Retina (tissue), 1 donor: ENCODE data around the gene PLSCR1.
"Not testable (repeated sequence)": the region's sequence is repeated elsewhere in the genome, so short reads cannot be mapped to it uniquely, and the experiment has no call there.

Source experiments
- DNase-seq: peaks from one replicate; pipeline ENCODE4 v3.0.0-alpha.2; 2016

The PLSCR1 gene

DNA sequence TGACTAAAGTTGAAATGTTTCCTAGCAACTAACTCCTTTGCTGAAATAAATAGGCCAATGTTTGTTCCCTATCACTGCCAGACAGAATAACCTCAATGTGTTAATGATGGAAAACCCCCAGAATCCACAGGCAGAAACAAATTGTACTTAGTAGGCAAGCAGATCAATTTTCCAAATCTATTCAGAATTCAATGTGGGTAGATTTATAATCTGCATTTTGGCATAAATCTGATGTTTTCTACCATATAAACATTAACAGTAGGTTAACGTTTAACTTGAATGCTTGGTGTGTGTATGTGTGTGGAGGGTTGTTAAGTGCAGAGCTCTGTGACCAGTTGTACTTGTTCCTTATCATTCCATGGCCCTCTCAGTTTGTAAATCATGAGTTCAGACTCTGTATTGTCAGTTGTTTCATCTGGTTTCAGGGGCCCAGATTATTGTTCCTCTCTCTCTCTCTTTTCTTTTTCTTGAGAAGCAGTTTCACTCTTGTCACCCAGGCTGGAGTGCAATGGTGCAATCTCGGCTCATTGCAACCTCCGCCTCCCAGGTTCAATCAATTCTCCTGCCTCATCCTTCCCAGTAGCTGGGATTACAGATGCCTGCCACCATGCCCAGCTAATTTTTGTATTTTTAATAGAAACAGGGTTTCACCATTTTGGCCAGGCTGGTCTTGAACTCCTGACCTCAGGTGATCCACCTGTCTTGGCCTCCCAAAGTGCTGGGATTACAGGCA, 32.8 kb downstream of the PLSCR1 start:
- DNase-seq: no peak

DNA sequence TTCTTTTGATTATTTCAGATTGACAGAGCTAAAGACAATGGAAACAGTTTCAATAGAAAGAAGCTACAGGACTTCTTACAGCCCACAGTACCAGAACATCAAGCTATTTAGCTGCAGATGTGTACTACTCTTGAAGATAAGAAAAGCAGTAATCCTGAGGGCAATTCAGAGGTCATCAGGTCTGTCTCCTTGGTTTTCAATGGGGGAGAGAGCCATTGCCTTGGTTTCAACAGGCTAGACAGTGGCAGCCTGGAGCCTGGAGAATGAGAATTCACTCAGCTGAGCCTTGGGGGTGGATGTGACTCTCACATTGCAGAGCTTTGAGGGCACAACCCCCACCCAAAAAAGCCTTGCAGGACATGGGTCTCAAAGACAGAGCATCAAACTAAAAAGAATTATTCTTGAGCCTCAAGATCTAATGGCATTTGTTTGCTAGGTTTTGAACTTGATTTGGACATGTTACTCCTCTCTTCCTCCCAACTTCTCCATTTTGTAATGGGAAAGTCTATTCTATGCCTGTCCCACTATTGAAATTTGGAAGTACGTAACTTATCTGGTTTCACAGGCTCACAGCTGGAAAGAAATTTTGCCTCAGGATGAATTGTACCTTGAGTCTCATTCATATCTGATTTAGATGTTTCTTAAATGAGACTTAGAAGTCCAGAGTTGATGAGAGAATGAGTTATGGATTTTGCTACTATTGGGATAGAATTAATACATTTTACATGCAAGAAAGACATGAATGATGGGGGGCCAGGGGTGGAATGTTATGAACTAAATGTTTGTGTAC, 36.9 kb downstream of the PLSCR1 start:
- DNase-seq: no peak

DNA sequence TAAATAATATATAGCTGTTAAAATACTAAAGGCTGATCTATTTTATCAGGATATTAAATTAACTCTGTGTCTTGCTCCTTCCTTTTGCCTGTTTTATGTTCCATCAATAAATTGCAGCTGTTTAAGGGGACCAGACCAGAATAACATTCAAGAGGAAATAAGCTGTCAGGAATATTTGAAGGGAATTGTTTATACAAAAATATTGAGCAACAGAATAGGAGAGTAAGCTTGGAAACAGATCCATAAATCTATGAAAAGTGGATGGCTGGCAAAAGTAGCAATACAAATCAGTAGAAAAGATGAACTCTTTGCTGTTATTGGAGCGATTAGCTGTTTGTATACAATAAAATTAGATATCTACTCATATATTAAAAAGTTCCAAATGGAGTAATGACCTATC, 38.9 kb downstream of the PLSCR1 start:
- DNase-seq: no peak

DNA sequence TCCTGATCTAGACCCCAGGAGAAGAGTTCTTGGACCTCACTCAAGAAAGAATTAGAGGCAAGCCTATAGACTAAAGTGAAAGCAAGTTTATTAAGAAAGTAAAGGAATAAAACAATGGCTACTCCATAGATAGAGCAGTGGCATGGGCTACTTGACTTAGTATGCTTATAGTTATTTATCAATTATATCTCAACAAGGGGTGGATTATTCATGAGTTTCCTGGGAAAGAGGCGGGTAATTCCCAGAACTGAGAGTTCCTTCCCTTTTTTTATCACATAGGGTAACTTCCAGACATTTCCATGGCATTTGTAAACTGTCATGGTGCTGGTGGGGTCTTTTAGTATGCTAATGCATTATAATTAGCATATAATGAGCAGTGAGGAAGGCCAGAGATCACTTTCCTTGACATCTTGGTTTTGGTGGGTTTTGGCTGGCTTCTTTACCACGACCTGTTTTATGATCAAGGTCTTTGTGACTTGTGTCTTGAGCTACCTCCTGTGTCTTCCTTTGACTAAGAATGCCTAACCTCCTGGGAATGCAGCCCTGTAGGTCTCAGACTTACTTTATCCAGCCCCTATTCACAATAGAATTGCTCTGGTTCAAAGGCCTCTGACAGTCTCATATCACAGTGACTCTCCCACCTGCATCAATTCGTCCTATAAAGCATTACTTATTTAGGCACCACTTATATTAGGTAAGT, 39.8 kb downstream of the PLSCR1 start:
- no peak for DNase-seq

DNA sequence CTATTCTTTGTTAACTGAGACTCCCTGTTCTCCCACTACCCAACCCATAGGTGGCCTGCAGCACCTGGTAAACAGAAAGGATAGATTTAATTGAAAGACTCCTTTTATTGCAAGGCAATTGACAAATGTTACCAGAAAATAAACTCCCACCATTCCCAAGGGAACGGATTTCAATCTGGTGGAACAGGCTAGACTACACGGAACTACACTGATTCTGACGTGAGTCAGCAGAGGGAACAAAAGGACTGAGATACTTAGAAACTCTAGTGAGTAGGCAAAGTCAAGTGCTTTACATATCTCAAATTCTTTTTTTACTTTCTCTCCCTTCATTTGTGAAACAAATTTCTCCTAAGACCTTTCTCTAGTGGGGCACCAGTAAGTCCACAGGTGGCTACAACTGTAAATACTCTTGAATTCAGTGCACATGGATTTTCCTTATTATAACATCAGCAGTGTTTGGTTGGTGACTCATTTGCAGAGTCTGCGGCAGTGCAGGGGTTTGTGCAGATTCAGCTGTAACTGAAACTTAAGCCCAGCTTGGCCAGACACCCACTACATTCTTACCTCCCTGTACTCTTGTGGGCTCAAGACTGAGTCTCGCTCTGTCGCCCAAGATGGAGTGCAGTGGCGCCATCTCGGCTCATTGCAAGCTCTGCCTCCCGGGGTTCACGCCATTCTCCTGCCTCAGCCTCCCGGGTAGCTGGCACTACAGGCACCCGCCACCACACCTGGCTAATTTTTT, 40.8 kb downstream of the PLSCR1 start:
- no peak for DNase-seq

DNA sequence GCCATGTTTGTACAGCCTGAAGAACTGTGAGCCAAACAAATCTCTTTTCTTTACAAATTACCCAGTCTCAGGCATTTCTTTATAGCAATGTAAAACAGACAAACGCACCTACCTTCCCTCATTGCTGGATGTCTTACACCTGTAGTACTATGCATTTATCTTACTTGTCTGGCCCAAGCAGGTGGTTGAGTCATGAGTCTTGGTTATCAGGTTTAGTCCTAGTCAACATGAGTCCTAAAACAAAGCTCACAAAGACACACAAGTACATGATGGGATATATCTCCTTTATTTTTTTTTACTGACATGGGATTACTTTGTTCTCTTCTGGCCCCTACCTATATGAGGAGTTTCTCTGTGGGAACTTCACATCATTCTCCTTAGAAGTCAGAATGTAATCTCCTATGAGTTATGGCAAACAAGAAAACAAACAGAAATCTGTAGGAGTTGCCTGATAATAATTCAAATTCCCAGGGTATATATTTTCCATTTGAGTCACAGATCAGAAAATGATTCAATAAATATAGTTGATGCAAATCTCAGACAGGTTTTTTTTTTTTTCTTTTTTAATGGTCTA, 41.4 kb downstream of the PLSCR1 start:
- no peak for DNase-seq

DNA sequence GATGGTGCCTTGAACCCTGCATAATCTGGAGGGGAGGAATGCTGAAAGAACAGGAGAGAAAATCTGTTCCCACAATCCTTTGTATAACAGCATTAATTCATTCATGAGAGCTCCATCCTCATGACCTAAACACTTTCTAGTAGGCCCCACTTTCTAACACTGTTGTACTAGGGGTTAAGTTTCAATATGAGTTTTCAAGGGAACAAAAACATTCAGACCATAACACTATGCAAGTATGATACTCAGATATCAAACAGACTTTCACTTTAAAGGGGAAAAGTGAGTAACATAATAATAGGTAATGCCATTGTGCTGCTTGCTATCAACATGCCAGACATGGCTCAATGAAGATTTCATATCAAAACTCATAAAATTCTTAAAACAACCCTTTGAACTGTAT, 42.7 kb downstream of the PLSCR1 start:
- no peak for DNase-seq

DNA sequence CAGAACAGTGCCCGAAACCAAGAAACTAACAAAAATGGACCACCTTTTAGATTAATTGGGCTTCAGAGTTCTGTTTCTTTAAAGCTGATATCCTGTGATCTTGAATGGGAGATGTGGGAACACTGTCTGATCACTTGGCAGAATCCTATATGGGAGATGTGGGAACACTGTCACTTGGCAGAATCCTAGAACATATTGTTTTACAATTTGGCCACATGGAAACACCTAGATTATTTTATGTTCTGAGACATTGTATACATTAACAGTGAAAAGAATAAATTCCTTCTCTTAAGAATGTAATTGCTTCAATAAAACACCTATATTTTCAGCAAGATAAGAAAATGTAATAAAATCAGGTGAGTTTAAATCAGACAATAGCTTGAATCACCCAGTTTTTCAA, 44.7 kb downstream of the PLSCR1 start:
- DNase-seq: no peak

DNA sequence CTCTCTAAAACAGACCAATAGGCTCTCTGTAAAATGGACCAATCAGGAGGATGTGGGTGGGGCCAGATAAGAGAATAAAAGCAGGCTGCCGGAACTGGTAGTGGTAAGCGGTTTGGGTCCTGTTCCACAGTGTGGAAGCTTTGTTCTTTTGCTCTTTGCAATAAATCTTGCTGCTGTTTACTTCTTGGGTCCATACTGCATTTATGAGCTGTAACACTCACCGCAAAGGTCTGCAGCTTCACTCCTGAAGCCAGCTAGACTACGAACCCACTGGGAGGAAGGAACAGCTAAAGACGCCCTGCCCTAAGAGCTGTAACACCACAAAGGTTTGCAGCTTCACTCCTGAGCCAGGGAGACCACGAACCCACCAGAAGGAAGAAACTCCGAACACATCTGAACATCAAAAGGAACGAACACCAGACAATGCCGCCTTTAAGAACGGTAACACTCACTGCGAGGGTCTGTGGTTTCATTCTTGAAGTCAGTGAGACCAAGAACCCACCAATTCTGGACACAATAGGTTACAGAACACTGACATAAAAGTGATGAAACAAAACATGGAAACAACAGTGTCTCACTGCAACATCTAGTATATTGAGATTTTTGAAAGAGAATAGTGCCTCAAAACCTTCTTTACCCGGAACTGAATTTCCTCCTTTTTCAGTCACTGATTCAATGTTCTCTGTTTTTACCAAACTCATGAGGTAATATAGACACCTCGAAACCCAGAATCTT, 46.2 kb downstream of the PLSCR1 start:
- no peak for DNase-seq

DNA sequence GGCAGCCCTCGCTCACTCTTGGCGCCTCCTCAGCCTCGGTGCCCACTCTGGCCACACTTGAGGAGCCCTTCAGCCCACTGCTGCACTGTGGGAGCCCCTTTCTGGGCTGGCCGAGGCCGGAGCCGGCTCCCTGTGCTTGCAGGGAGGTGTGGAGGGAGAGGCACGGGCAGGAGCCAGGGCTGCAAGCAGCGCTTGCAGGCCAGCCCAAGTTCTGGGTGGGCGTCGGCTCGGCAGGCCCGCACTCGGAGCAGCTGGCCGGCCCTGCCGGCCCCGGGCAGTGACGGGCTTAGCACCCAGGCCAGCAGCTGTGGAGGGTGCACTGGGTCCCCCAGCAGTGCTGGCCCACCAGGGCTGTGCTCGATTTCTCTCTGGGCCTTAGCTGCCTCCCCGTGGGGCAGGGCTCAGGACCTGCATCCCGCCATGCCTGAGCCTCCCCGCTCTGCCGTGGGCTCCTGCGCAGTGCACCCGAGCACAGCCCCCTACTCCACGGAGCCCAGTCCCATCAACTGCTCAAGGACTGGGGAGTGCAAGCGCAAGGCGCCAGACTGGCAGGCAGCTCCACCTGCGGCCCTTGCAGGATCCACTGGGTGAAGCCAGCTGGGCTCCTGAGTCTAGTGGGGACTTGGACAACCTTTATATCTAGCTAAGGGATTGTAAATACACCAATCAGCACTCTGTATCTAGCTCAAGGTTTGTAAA, 47.1 kb downstream of the PLSCR1 start:
- DNase-seq: not testable (repeated sequence)

DNA sequence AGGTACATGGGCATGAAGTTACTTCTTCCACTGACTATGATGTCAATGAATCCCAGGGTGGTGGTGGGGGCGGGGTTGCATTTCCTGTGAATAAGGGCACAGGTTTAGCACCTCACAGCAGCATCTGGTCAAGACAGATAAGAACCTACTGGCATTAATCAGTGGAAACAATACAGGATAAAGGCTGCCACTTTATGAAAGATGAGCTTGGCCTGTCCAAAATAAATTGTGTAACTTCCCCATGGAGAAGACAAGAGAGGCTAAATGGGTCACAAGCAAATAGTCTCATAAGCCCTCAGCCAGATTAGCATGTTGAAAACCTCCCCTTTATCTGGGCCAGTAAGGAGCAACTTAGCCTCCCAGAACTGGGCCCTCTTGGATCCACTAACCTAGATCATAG, 47.7 kb downstream of the PLSCR1 start:
- DNase-seq: no peak

DNA sequence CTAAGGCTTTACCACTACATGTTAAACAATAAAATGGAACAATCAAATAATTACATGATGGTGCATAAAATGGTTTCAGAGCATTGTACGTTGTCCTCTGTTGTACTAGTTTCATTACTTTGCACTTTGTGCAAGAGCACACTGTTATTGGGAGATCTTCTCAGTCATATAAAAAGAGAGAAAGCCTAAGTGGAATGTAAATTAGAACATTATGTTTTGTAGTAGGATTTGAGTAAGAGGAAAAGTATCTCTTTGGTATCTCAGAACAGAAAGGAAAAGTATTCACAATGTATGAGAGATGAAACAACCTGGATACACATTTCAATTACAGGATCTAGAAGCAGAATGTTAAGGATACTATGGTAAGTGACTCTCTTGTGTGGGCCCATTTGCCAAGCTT, 48.2 kb downstream of the PLSCR1 start:
- no peak for DNase-seq

DNA sequence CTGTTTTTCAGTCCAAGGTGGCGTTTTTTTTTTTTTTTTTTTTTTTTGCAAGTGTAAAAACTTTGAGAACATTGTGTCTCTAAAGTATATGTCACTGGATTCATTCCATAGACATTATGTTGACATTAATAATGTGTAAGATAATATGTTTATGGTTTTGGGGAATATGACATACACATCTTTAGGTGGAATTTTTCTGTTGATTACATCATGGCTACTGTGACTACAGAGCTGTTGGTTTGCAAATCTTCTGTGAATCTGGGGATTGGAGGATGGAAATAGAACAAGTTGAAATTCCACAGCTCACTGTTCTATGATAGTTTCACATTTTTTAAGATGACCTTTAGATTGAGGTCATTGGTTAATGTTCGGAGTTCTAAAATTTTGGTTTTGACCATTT, 50.6 kb downstream of the PLSCR1 start:
- DNase-seq: no peak

DNA sequence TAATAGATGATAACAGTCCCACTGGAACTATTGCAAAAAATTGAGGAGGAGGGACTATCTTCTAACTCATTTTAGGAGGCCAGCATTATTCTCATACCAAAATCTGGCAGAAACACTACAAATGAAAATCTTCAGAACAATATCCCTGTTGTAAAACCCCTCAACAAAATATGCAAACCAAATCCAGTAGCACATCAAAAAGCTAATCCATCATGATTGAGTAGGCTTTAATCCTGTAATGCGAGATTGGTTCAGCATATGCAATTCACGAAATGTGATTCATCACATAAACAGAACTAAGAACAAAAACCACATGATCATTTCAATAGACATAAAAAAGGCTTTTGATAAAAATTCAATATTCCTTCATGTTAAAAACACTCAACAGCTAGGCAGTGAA, 51.2 kb downstream of the PLSCR1 start:
- DNase-seq: no peak

DNA sequence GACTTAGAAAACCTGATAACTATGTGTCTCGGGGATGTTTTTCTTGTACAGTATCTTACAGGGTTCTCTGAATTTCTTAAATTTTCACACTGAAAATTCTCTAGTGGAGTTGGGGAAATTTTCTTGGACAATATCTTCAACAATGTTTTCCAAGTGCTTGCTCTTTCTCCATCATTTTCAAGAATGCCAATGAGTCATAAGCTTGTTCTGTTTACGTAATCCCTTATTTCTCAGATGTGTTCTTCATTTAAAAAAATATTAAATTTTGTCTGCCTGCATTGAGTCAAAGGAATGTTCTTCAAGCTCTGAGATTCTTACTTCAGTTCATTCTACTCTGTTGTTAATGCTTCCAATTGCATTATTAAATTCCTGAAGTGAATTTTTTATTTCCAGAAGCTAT, 53.1 kb downstream of the PLSCR1 start:
- DNase-seq: no peak

DNA sequence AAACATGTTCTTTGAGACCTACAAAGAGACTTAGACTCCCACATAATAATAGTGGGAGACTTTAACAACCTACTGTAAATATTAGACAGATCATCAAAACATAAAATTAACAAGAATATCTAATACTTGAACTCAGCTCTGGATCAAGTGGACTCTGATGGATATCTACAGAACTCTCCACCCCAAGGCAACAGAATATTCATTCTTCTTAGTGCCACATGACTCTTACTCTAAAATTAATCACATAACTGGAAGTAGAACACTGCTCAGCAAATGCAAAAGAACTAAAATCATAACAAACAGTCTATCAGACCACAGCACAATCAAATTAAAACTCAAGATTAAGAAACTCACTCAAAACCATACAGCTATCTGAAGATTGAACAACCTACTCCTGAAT, 59.1 kb downstream of the PLSCR1 start:
- no peak for DNase-seq

DNA sequence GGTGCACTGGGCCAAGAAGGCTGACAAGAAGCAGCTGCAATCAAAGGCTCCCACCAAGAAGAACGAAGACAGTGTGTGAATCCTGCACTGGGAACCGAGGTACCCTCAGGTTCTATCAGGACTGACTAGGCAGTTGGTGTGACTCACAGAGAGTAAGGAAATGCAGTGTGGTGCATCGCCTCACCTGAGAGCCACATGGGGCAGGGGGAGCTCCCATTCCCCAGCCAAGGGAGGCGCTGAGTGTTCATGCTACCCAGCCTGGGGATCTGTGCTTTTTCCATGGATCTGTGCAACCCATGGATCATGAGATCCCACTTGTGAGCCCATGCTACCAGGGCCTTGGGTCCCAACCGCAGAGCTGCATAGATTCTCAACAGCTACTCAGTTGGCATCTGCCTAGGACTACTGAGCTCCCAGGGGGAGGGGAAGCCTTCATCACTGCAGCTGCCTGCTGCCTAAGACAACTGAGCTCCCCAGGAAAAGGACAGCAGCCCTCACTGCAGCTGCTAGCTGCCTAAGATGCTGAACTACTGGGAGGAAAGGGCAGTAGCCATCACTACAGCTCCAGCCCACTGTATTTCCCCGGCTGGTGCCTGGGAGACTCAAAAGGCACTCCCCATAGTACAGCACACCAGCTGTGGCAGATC, 68.2 kb downstream of the PLSCR1 start:
- DNase-seq: no peak

DNA sequence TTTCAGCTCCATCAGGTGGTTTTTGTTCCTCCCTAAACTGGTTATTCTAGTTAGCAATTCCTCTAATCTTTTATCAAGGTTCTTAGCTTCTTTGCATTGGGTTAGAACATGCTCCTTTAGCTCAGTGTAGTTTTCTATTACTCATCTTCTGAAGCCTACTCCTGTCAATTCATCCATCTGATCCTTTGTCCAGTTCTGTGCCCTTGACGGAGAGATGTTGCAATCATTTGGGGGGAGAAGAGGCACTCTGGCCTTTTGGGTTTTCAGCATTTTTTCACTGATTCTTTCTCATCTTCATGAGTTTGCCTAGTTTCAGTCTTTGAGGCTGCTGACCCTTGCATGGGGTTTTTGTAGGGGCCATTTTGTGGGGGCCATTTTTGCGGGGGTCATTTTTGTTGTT, 69.4 kb downstream of the PLSCR1 start:
- DNase-seq: not testable (repeated sequence)

DNA sequence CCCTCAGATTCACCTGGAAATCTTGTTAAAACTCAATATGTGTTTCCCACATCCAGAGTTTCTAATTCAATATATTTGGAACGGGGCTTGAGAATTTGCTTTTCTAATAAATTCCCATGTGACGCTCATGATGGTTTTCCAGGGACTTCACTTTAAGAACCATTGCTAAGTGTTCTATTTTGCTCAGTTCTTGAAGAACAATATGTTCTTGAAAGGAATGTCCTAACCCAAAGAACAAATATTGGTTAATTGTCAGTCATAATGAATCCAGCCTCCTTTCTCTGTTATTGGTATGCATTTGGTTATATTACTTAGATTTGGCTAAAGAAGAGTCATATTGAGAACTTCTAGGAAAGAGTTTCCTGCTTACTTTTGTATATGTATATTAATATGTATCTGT, 70.7 kb downstream of the PLSCR1 start:
- no peak for DNase-seq

DNA sequence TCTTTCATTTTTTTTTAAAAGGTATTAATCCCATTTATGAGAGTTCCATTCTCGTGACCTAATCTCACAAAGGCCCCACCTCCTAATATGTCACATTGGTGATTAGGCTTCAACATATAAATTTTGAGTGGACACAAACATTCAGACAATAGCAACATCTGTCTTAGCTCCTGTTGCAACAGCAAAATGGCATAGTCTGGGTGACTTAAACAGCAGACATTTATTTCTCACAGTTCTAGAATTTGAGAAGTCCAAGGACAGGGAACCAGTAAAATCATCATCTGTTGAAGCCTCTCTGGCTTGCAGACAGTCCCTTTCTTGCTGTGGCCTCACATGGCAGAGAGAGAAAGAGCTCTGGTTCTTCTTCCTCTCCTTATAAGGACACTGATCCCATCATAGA, 71.8 kb downstream of the PLSCR1 start:
- no peak for DNase-seq

DNA sequence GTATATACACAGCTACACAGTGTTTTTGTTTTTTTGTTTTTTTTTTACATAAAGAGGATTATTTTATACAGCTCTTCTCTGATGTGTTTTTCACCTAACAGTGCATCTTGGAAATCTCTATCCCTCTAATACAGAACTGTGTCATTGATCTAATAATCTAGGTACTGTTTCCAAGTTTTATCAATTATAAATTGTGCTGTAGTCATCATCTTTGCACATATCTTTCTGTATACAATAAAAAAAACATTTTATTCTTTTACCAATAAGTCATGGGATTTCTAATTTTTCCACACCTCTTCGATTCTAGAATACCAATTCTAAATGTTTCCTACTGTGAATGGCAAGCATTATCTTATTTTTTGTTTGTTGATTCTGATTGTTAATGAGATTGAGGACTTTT, 73.4 kb downstream of the PLSCR1 start:
- no peak for DNase-seq
